ENCODE data around the gene SLC35F1.

- TF ChIP-seq TAF1 (IDR thresholded peaks at IDR 0.05; ENCODE audit: low read depth, low read length): no peak
- no peak for TF ChIP-seq POLR2A (IDR thresholded peaks at IDR 0.05; ENCODE audit: low read depth, low read length)
Observed at GRCh38 chr6:118283766-118284165, 376.7 kb downstream of the SLC35F1 start.

All from GM12891 (cell line).